Vagina (tissue), 2 donors: ENCODE results near the gene TOP3A. TPM values are rescaled to one million over a fixed set of nuclear protein-coding genes. Genes with fewer than 3 reads are reported as not detected.

Source experiments
- DNase-seq, 2 donors: peaks; one replicate each; pipeline ENCODE4 v3.0.0-alpha.2; 2017; ENCODE audit errors: extremely low spot score in 2 of 2
- H3K27ac ChIP-seq: fragments of 200-600 bp; sonication (generic); one replicate; pipeline ENCODE4 v1.5.1; 2019
- H3K27me3 ChIP-seq: fragments of 200-600 bp; sonication (generic); one replicate; pipeline ENCODE4 v1.5.1; 2019
- H3K36me3 ChIP-seq, 2 donors: fragments of 200-600 bp; sonication (generic); one replicate each; pipeline ENCODE4 v1.5.1; 2017 to 2019
- H3K4me1 ChIP-seq: fragments of 200-600 bp; sonication (generic); one replicate; pipeline ENCODE4 v1.5.1; 2019
- H3K4me3 ChIP-seq, 2 donors: fragments of 200-600 bp; sonication (generic); 1 replicate in 1 of 2; 2 replicates in 1 of 2; pipeline ENCODE4 v1.5.1; 2016 to 2019
- H3K9me3 ChIP-seq: fragments of 200-600 bp; sonication (generic); one replicate; pipeline ENCODE4 v1.5.1; 2019
- POLR2A ChIP-seq, 2 donors: fragments of 450-650 bp; IDR thresholded peaks; one replicate each; pipeline ENCODE4 v1.6.1; 2017; ENCODE audit warnings: antibody characterized with exemption in 2 of 2, mild to moderate bottlenecking in 2 of 2, moderate library complexity in 2 of 2
- POLR2AphosphoS5 ChIP-seq, 2 donors: sonication (generic); formaldehyde crosslinking; IDR thresholded peaks; one replicate each; pipeline ENCODE4 v1.9.0; 2017; ENCODE audit warnings: antibody characterized with exemption in 2 of 2, mild to moderate bottlenecking in 2 of 2, low read depth in 1 of 2; ENCODE audit not compliant: insufficient read depth in 1 of 2
- intact Hi-C: fragments of 100-400 bp; cut with DNase I; formaldehyde crosslinking; loops from one replicate; pipeline ENCODE4 v1.15.1; 2023
- total RNA-seq: library from RNA; depleted of rRNA; stranded (reverse); fragments of >200 nt; gene quantifications from one replicate; pipeline ENCODE4 v1.2.3, GENCODE V29; 2016
- TF ChIP-seq, protein P1 (sequence below), 3 experiments: fragments of 450-650 bp in 2 of 3; fragments of 200-600 bp in 1 of 3; sonication (generic) in 1 of 3; IDR thresholded peaks; one replicate each; pipeline ENCODE4 v1.5.1; 2017 to 2019; ENCODE audit warnings: antibody characterized with exemption in 3 of 3, mild to moderate bottlenecking in 2 of 3, moderate library complexity in 2 of 3

Gene TOP3A
- total RNA-seq, 1 donor from 2014 or later: 15.5 TPM

DNA sequence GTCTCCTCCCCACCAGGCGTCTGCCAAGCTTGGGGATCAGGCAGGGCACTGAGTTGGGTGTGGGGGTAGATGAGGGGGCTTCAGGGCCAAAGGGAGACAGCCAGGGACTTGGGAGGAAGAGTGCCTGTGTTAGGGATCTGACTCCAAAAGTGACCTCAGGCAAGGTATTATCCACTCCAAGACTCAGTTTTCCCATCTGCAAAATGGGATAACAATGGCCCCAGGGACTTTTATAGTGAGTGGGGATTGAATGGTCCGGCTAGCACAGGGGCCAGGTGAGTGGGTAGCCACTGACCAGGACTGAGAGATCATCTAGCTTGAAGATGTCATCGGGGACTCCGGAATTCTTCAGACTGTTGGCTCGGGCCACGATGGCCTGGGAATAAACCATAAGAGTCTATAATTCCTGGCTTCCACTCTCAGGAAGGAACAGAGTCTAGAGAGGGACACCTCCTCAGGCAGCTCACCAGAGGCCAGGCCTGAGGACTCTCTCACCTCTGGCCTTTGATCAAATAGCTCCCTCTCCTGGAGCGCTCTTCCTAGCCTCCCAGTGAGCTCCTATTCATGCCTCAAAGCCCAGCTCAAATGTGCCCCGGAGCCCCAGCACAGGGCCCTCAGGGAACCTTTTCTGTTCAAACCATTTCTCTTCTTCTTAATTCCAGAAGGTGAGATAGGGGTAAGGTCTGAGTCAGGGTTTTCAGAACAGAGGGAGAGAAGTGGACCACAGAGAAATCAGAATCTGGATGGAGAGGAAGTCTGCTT lies 59.7 kb downstream of the TOP3A start:
- TF ChIP-seq POLR2AphosphoS5 (IDR thresholded peaks at IDR 0.05; ENCODE audit: insufficient read depth in 1 of 2, low read depth in 1 of 2) (no peak), POLR2A (IDR thresholded peaks at IDR 0.05) (no peak)
- TF ChIP-seq, protein P1, sequence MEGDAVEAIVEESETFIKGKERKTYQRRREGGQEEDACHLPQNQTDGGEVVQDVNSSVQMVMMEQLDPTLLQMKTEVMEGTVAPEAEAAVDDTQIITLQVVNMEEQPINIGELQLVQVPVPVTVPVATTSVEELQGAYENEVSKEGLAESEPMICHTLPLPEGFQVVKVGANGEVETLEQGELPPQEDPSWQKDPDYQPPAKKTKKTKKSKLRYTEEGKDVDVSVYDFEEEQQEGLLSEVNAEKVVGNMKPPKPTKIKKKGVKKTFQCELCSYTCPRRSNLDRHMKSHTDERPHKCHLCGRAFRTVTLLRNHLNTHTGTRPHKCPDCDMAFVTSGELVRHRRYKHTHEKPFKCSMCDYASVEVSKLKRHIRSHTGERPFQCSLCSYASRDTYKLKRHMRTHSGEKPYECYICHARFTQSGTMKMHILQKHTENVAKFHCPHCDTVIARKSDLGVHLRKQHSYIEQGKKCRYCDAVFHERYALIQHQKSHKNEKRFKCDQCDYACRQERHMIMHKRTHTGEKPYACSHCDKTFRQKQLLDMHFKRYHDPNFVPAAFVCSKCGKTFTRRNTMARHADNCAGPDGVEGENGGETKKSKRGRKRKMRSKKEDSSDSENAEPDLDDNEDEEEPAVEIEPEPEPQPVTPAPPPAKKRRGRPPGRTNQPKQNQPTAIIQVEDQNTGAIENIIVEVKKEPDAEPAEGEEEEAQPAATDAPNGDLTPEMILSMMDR (IDR thresholded peaks at IDR 0.05): no peak
- intact Hi-C loops: no loop called here
- Histone ChIP-seq H3K36me3 (peaks cover 0 to 68% of the 10 kb centered on the region in 2 donors), H3K4me3 (no peak overlapping the region), H3K27me3 (no peaks in the 10 kb centered on the region), H3K27ac (no peak overlapping the region), H3K9me3 (no peaks in the 10 kb centered on the region), H3K4me1 (peaks cover 40% of the 10 kb centered on the region)
- no peak for DNase-seq

DNA sequence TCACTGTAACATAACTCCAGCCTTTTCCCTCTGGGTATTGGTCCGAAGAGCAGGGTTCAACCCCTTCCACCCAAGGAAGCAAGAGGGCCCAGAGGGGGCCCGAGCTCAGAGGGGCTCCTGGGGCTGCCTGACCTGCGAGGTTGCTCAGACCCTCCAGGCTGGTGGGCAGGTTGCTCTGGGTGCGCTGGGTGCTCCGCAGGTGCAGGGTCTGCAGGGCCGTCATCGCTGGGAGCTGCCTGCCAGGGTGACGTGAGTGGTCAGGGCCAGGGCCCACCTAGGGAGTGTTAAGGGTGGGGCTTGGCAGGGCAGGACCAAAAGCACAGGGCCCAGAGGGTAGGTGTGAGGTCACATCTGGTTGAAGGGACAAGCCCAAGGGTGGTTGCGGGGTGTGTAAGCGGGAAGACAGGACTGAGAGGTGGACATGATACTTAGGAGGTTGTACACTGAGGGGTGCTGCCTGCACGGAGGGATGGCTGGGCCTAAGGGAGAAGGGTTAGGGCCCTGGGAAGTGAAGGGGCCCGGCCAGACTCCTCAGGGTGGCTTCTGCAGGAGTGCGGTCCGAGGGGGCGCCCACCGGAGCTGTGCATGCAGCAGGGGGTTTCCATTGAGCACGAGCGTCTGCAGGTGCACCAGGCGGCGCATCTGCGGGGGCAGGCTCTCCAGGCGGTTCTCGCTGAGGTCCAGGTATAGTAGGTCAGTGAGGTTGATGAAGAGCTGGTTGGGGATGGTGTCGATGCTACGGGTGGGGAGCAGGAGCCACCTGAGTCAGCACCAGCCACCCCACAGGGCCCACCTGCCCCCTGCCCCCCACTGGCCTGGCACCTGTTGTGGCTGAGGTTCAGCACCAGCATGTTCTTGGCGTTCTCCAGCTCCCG lies 60.6 kb downstream of the TOP3A start:
- Histone ChIP-seq H3K4me1 (peaks cover 31% of the 10 kb centered on the region), H3K4me3 (no peak overlapping the region), H3K27me3 (no peaks in the 10 kb centered on the region), H3K27ac (no peak overlapping the region), H3K36me3 (peaks cover 0 to 74% of the 10 kb centered on the region in 2 donors), H3K9me3 (no peaks in the 10 kb centered on the region)
- TF ChIP-seq, protein P1 (IDR thresholded peaks at IDR 0.05): no peak
- TF ChIP-seq POLR2AphosphoS5 (IDR thresholded peaks at IDR 0.05; ENCODE audit: insufficient read depth in 1 of 2, low read depth in 1 of 2): no peak
- no peak for TF ChIP-seq POLR2A (IDR thresholded peaks at IDR 0.05)
- DNase-seq: no peak
- intact Hi-C loops: no loop called here

DNA sequence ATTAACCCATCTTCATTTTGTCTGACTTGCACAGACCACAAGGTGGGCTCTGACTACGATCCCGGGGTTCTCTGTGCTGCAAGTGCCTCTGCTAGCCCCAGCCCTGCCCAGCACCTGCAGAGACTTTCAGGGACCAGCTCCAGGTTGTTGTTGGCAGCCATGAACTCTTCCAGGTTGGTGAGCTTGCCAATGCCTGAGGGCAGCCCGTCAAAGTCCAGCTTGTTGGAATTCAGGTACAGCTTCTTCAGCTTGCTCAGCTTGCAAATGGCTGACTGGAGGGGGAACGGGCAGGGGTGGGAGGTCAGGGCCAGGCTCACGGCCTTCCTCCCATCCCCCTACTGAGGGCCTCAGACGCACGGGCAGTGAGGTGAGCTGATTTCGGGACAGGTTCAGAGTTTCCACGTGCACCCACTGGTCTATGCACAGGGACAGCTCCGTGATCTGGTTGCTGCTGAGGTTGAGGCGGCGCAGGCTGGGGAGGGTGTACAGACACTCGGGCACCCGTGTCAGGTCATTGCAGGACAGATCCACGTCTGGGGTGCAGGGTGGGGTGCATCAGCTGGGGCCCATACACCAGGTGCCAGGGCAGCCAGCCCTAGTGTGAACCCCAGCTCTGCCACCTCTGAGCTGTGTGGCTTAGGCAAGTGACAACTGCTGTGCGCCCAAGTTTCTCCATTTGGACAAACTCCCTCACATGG lies 61.5 kb downstream of the TOP3A start:
- DNase-seq: no peak
- intact Hi-C loops: no loop called here
- TF ChIP-seq, protein P1 (IDR thresholded peaks at IDR 0.05): no peak
- TF ChIP-seq POLR2A (IDR thresholded peaks at IDR 0.05) (no peak), POLR2AphosphoS5 (IDR thresholded peaks at IDR 0.05; ENCODE audit: insufficient read depth in 1 of 2, low read depth in 1 of 2) (no peak)
- peaks cover 34% of the 10 kb centered on the region for H3K4me1 ChIP-seq
- no peaks in the 10 kb centered on the region for H3K9me3 ChIP-seq
- peaks cover 0 to 79% of the 10 kb centered on the region in 2 donors for H3K36me3 ChIP-seq
- H3K27me3 ChIP-seq: no peaks in the 10 kb centered on the region
- no peak overlapping the region for H3K27ac ChIP-seq
- H3K4me3 ChIP-seq: no peak overlapping the region

DNA sequence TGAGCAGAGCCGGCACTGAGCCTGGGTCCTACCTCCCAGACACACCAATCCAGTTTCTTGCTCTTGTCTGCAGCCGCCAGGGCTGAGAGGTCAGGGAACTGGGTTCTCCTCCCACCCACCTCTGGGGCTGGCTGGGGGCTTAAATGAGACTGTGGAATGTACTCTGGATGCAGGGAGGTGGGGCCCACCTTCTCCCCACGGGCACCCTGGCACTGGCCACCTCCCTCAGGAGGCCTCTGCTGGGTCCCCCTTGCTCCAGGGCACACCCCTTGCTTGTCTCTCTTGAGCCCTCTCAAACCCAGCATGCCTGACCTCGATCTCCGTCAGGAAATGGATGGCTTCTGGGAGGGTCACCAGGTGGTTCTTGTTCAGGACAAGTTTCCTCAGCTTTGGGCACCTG lies 62.6 kb downstream of the TOP3A start:
- no peak overlapping the region for H3K27ac ChIP-seq
- peaks cover 0 to 85% of the 10 kb centered on the region in 2 donors for H3K36me3 ChIP-seq
- no peak for DNase-seq
- H3K4me3 ChIP-seq: no peak overlapping the region
- H3K4me1 ChIP-seq: peaks cover 38% of the 10 kb centered on the region
- no peaks in the 10 kb centered on the region for H3K27me3 ChIP-seq
- intact Hi-C loops: no loop called here
- no peak for TF ChIP-seq POLR2AphosphoS5 (IDR thresholded peaks at IDR 0.05; ENCODE audit: insufficient read depth in 1 of 2, low read depth in 1 of 2)
- no peak for TF ChIP-seq POLR2A (IDR thresholded peaks at IDR 0.05)
- TF ChIP-seq, protein P1 (IDR thresholded peaks at IDR 0.05): no peak
- no peaks in the 10 kb centered on the region for H3K9me3 ChIP-seq
